Esophagus muscularis mucosa (tissue), 4 donors: Measurements from ENCODE around the gene LHPP. TPM values are rescaled to one million over a fixed set of nuclear protein-coding genes. Genes with fewer than 3 reads are reported as not detected.

ENCODE experiments used
- DNase-seq: peaks from one replicate; pipeline ENCODE4 v3.0.0-alpha.2; 2017; ENCODE audit errors: extremely low spot score
- H3K27ac ChIP-seq, 4 donors: fragments of 200-600 bp; sonication (generic); replicated peaks in 1 of 4; 1 replicate in 3 of 4; 2 replicates in 1 of 4; pipeline ENCODE4 v1.5.1; 2016 to 2019; ENCODE audit warnings: mild to moderate bottlenecking in 1 of 4
- H3K27me3 ChIP-seq, 4 donors: fragments of 200-600 bp; sonication (generic); one replicate each; pipeline versions ENCODE4 v1.5.1 to v1.6.0; 2016 to 2019
- H3K36me3 ChIP-seq, 4 donors: fragments of 200-600 bp; sonication (generic); one replicate each; pipeline ENCODE4 v1.5.1; 2016 to 2019
- H3K4me1 ChIP-seq, 4 donors: fragments of 200-600 bp; sonication (generic); one replicate each; pipeline ENCODE4 v1.5.1; 2016 to 2019
- H3K4me3 ChIP-seq, 4 donors: fragments of 200-600 bp; sonication (generic); 1 replicate in 2 of 4; 2 replicates in 2 of 4; pipeline ENCODE4 v1.5.1; 2016 to 2019; ENCODE audit warnings: mild to moderate bottlenecking in 4 of 4, moderate library complexity in 1 of 4
- H3K9me3 ChIP-seq, 4 donors: fragments of 200-600 bp; sonication (generic); 1 replicate in 3 of 4; 2 replicates in 1 of 4; pipeline ENCODE4 v1.5.1; 2016 to 2019
- CTCF ChIP-seq, 3 experiments: fragments of 200-600 bp in 2 of 3; fragments of 450-650 bp in 1 of 3; sonication (generic) in 2 of 3; IDR thresholded peaks; one replicate each; pipeline ENCODE4 v1.5.1; 2017 to 2019; ENCODE audit warnings: antibody characterized with exemption in 3 of 3, mild to moderate bottlenecking in 2 of 3, moderate library complexity in 1 of 3
- EP300 ChIP-seq: sonication (generic); formaldehyde crosslinking; IDR thresholded peaks from one replicate; pipeline ENCODE4 v1.6.1; 2017; ENCODE audit warnings: antibody characterized with exemption
- POLR2A ChIP-seq: fragments of 450-650 bp; IDR thresholded peaks from one replicate; pipeline ENCODE4 v1.6.1; 2017; ENCODE audit warnings: antibody characterized with exemption, moderate library complexity, mild to moderate bottlenecking, low read depth
- POLR2AphosphoS5 ChIP-seq, 2 donors: sonication (generic); formaldehyde crosslinking; IDR thresholded peaks; one replicate each; pipeline ENCODE4 v1.6.1; 2017; ENCODE audit warnings: antibody characterized with exemption in 2 of 2
- WGBS: methylation state at CpG from one replicate; pipeline ENCODE4 v1.1.5; 2018; 5-methylcytosine and 5-hydroxymethylcytosine counted together
- intact Hi-C: fragments of 100-400 bp; cut with DNase I; formaldehyde crosslinking; loops from one replicate; pipeline ENCODE4 v1.15.1; 2023
- total RNA-seq, 4 donors: library from RNA; depleted of rRNA; stranded (reverse); fragments of >200 nt; gene quantifications; one replicate each; pipeline versions ENCODE4 v1.1.0 to v1.2.1, GENCODE V29; 2016

The LHPP gene
- total RNA-seq, 4 donors from 2014 or later: 10.8 to 20.9 (median 15.7) TPM

DNA sequence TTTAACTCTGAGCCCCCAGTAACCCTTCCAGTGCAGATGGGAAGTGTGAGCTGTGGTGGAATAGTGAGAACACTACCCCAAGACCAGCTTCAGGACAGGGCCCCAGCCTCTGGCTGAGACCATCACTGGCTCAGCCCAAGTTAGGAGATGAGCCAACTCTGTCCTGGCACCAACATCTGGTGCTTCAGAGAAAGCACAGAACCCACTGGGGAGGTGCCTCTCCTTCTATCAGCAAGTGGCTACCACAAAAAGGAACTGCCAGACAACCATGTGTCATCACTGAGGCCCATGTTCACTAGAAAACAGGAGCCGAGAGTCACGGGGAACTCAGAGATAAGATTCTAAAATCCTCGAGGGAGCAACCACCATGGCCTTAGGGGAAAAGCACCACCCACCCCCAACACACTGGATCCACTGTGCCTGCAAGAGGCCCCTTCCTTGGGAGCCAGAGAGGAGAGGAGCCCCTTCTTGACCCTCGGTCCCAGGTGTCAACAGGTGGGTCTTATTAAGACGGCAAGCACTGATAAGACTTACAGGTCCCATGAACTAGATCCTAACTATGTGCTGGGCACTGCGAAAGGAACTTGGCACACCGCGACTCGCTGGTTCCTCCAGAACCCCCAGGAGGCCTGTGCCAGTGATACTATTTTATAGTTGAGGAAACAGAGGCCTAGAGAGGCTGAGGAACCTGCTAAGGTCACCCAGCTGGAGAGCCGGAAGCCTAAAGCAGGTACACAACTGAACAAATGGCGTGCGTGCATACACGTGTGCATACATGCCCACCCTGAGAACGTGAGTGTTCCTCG, 179.9 kb downstream of the LHPP start:
- 60% methylated on average over 12 of the region's 15 CpGs for WGBS
- H3K36me3 ChIP-seq: peaks cover 0 to 4% (median 0%) of the 10 kb centered on the region in 4 donors
- DNase-seq: no peak
- peak overlapping the region in 1 of 4 donors; percentile 8 for H3K4me3 ChIP-seq
- TF ChIP-seq POLR2AphosphoS5 (IDR thresholded peaks at IDR 0.05) (peak; percentile 26 to 36), CTCF (IDR thresholded peaks at IDR 0.05) (no peak)
- intact Hi-C loops: no loop called here
- peak overlapping the region; percentile 57 to 66 (median 60) for H3K27ac ChIP-seq
- no peaks in the 10 kb centered on the region for H3K27me3 ChIP-seq
- H3K4me1 ChIP-seq: peaks cover 63 to 88% (median 73%) of the 10 kb centered on the region in 4 donors
- no peaks in the 10 kb centered on the region for H3K9me3 ChIP-seq

DNA sequence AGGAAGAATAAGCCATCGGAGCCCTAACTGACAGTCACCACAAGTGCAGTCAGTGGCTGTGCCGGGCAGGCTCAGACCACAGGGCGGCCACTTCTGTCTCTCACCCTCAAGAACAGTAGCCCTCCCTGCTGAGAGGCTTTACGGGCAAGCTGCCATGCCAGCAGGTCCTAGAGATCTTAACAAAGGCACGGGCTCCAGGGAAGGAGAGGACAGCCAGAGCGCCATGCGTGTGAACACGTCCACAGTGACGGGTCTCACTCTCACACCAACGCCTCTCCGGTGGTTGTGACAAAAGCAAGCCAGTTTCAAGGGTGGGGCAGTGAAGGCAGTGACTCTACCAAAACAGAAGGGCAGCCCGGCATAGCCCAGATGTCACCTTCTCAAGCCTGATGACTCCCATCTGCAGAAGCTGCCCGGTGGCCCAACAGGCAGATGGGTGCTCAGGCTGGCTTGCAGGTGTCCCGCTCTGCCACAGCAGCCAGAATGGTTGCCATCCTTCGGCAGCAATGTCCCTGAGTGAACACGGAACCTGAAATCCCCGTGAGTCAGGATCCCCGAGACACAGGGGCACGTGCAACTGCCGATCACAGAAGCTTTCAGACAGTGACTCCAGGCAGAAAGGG, 180.6 kb downstream of the LHPP start:
- peak overlapping the region; percentile 57 to 66 (median 60) for H3K27ac ChIP-seq
- no peak for DNase-seq
- H3K36me3 ChIP-seq: no peaks in the 10 kb centered on the region
- H3K4me1 ChIP-seq: peaks cover 67 to 93% (median 79%) of the 10 kb centered on the region in 4 donors
- 93% methylated on average over 18 of the region's 20 CpGs for WGBS
- no peak overlapping the region for H3K4me3 ChIP-seq
- no peaks in the 10 kb centered on the region for H3K27me3 ChIP-seq
- TF ChIP-seq POLR2A (no peak), CTCF (IDR thresholded peaks at IDR 0.05) (no peak), EP300 (no peak), POLR2AphosphoS5 (IDR thresholded peaks at IDR 0.05) (no peak)
- intact Hi-C loops: no loop called here
- no peaks in the 10 kb centered on the region for H3K9me3 ChIP-seq

DNA sequence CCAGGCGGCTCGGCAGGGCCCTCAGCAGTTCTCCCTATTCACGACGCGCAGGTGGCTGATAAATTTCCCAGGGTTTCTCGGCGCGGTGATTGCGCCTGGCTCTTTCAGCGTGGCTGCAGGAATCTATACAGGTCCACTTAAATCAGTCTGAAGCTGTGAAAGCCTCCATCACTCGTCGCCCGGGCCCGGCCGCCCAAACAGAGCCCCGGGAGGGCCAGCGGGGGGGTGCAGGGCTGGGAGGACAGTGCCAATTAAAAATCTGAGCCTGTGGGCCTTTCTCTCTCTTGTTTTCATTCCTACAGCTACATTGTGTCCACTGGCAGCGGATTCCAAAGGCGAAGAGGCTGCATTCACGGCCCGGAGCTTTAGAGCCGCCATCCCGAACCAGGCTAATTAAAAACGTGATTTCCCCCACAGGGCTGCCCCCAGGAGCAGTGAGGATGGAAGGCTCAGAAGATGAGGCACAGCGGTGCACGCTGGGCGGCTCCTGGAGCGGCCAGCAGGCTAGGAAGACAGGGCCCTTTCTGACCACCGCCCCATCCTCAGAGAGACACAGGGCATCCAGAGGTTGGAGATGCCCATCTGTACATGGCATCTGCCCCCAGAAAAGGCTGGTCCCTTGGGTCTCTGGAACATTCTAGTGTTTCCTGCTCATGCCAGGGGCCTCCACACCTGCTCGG, 181.8 kb downstream of the LHPP start:
- Histone ChIP-seq H3K36me3 (no peaks in the 10 kb centered on the region), H3K27me3 (no peaks in the 10 kb centered on the region), H3K4me3 (no peak overlapping the region), H3K9me3 (no peaks in the 10 kb centered on the region), H3K27ac (no peak overlapping the region), H3K4me1 (peaks cover 79 to 100% (median 90%) of the 10 kb centered on the region in 4 donors)
- 93% methylated on average over 29 of the region's 30 CpGs for WGBS
- no peak for TF ChIP-seq EP300
- TF ChIP-seq POLR2A: no peak
- no peak for TF ChIP-seq POLR2AphosphoS5 (IDR thresholded peaks at IDR 0.05)
- TF ChIP-seq CTCF (IDR thresholded peaks at IDR 0.05): no peak
- no peak for DNase-seq
- intact Hi-C loops: no loop called here

GRCh38 chr10:124644236-124644635, 182.6 kb downstream of the LHPP start:
- intact Hi-C loops: no loop called here
- no CpG with 5 or more reads among the region's 4 CpGs for WGBS
- TF ChIP-seq CTCF (IDR thresholded peaks at IDR 0.05): no peak
- no peak for TF ChIP-seq EP300
- H3K9me3 ChIP-seq: no peaks in the 10 kb centered on the region
- H3K27me3 ChIP-seq: no peaks in the 10 kb centered on the region
- H3K27ac ChIP-seq: no peak overlapping the region
- H3K4me1 ChIP-seq: peaks cover 86 to 100% (median 94%) of the 10 kb centered on the region in 4 donors
- no peak for DNase-seq
- H3K36me3 ChIP-seq: no peaks in the 10 kb centered on the region
- no peak overlapping the region for H3K4me3 ChIP-seq
